NCI-H1092 treated with DMSO at 0.1 percent for 48 hours (cell line): ENCODE measurements around the gene SMOC1.

Experiments used
- DNase-seq: peaks from one replicate; lab custom pipeline; 2025; lab: John Stamatoyannopoulos, UW

SMOC1 gene

DNA sequence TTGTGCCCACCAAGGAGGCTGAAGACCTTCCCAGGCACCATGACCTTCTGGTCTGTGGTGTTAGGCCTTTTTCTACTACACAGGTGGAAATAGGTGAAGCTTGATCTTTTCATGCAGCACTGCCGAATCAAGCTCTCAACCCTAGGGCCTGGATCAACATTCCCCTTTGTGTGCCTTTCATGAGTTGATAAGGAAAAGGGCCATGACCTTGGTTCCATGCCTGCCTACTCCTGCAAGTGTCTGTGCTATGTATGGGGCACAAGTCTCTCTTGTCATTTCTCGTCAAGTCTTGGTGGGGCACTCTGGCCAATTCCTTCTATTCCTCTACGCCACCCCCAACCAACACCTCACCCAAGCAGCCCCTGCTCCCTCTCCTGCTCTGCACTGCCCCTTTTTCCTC lies 155.0 kb downstream of the SMOC1 start:
- no peak for DNase-seq

DNA sequence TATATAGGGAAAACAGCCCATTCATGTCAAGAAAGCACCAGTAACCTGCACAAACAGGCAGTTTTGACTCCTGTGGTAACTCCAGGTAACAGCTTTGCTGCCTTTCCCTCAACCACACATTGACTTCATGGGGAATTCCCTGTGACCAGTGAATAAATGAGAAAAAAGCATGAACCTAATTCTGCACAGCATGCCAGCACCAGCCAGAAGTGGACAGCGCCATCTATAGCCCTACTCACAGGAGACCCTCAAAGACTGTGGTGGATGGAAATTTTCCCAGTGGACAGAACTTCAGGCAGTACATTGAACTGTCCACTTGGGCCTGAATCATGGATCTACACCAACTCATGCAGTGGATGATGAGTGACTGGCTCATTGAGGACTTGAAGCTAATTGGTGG lies 157.4 kb downstream of the SMOC1 start:
- DNase-seq: no peak

DNA sequence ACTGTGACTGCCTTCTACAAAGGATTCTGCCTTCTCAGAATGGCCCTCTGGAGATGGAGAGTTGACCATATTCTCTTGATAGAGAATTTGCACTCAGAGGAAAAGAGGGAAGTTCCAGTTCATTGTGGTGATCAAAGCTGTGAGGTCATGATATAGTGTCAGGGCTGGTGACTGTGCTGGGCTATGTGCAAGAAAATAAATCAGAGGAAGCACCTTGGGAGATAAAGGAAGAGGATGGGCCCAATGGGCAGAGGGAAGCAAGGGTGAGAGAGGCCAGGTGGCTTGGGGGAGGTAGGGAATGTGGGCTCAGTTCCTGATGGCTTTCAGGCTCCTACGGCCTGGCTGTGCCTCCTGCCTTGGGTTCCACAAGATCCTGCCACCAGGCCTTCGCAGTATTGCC lies 163.8 kb downstream of the SMOC1 start:
- no peak for DNase-seq

DNA sequence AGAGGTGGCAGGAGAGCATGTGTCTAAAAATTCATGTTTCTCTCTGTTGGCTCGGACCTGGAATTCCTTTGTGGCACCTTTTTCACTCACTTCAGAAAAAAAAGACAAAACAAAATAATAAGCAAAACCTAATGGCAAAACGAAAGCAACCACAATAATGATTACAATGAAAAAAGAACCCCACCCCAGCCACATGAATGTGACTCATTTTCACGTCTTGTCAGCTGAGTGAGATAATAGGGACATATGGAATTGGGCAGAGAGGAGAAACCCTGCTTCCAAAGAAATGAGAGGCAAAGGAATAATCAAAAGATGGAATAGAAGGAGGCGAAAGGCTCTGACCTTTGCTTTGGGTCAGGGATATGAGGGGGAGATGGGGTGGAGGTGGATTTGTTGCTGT lies 166.1 kb downstream of the SMOC1 start:
- no peak for DNase-seq

DNA sequence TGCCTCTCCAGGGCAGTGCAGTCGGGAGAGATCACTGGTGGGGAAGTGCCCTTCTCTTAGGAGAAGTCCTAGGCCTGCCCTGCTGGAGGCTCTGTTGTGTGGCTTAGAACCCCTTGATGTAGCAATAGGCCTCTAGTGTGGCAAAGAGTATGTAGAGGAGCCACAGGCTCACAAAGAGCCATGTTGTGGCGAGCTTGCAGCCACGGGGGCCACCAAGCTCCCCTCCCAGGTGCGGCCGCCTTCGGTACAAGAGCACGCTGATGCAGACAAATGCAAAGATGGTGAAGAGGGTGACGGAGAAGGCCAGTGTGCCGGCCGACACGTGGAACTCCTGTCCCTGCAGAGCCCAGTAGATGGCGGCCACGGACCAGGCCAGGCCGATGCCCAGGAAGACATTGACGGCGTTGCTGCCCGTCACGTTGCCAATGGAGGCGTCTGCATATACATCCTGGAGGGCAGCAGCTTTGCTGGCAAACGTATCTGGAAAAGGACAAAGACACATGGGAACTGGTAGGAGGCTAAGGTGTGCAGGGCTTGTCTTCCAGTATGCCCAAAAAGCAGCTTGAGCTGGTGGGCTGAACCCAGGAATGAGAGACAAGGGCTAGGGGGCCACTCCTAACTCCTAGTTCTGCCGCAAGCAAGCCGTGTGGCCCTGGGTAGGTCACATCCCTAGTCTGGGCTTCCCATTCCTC lies 166.8 kb downstream of the SMOC1 start:
- peak; percentile 76 for DNase-seq

DNA sequence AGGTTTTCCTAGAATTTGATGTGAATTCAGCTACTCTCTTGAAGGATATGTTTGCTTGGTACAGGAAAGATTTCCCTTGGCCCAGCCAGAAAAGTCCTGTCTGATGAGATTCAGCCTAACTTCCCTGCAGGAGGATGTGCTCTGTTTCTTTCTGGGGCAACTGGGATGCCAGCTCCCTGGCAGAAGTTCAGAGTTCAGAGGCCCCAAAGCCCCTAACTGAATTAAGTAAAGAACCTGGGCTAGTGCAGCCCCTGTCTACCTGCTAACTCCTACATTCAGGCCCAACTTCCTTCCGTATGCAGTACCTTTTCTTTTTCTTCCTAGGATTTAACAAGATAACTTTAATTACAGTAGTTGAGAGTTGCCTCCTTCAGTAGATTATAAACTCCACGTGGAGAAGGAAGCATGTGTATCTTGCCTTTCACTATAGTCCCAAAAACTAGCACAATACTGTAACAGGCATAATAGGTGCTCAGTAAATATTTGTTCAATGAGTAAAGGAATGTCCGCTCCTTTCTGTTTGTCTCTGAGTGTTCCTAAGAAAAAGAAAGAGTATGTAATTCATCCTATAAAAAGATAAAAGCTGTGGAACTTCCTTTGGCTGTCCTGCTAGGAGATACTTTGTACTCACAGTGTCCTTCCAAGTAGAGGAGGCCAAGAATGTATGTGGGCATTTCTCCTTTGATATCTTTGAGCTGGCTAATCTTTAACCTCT lies 168.5 kb downstream of the SMOC1 start:
- no peak for DNase-seq

DNA sequence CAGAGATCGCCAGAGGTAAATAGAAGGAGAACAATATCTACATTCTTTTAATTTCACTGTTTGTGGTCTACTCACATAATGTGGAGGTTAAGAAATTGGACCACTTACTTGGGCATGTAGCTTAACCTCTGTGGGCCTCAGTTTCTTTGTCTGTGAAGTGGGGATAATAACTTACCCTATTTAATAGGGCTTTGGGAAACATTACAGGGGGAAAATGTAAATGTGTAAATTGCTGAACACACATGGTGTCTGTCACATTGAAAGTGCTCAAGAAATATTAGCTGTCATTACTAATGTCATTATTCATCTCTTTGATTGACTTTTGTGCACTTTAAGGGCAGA lies 169.1 kb downstream of the SMOC1 start:
- no peak for DNase-seq

DNA sequence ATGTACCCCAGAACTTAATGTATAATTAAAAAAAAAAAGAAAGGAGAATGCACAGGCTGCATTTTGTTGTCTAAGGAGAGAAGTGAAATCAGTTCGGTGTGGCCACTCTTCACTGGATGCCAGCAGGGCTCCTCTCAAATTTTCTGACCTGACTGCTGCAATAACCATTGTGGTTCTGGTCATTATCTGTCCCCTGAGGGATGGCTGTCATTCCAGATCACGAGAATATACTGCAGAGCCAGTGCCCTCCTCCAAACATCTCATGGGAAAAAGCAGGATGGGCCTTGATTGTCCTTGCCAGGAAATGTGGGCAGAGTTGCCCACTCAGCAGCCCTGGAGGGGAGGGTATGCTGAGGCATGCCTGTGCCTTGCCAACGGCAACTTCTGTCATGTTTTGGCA lies 170.4 kb downstream of the SMOC1 start:
- no peak for DNase-seq

DNA sequence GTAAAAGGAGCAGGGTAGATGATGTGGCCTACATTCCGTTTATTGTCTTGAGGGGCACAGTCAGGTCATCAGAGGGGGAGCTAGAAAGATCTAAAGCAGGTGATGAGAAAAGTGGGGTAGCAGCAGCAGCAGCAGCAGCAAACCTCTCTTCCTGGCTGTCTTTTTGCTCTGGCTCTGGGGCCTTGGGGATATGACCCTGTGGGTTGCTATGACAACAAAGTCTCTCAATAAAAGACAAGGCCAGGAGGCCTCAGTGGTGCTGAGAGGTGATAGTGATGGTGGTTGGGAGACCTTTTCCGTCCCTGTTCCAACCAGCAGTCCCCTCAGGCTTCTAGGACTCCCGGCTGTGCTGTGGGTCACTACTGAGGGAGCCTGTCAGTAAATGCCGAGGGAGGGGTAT lies 170.9 kb downstream of the SMOC1 start:
- DNase-seq: no peak

DNA sequence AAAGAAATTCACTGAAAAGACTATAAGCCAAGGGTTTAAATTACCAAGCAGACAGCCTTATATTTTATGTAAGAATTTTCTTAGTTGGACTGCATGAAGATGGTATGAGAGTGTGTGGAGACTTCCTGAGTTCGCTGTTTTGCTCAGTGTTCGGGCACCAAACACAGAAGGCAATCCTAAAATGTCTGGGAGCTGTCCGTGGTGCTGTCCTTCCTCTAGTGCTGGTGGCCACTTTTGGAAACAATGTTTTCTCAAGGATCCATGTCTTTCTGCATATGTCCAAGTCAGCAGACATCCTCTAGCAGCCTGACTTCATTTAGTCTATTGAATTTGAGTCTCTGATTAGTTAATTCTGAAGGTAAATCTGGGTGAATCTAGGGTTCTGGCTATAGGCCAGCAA lies 173.8 kb downstream of the SMOC1 start:
- no peak for DNase-seq

DNA sequence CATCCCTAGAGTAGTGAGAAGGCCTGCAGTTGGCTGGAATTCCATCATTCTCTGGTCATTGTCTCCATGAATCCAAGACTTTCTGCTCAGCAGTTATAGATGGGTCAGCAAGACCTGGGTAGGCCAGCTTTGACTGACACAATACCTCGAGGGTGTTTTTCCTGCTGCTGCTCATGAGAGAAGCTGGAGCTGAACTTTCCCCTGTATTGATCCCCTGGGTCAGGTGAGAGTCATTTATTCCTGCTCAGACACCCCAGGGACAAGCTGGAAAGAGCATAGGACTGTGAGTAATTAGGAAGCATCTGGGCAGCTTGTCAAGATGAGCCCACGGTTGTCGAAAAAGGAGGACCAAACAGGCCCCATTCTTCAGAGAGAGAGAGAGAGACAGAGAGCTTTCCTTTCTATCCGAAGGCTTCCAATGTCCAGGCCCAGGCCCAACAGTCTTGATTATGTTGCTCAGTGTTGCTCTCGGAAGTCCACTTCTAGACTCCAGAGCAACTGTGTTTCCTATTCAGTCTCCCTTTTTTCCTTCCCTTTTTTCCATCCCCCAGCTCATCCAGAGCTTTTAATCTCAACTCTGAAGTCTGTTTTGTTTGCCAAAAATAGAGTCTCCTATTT lies 178.4 kb downstream of the SMOC1 start:
- DNase-seq: no peak

DNA sequence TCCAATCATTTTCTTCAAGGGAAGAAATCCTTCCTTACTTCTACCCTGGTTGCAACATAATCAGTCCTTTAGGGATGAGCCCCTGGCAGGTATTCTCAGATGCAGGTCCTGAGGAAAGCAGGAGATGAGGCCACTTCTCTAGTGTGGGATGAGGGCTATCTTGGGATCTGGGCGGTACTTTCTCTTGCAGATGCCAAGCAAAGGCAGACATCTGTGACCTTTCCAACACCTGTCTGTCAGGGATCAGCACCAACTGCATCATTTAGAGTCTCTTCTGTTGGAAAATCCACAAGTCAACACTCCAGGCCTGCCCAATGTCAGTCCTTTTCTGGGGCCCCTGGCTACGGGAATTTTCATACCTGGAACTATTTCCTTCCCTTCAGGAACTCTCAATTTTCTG lies 180.3 kb downstream of the SMOC1 start:
- DNase-seq: no peak

DNA sequence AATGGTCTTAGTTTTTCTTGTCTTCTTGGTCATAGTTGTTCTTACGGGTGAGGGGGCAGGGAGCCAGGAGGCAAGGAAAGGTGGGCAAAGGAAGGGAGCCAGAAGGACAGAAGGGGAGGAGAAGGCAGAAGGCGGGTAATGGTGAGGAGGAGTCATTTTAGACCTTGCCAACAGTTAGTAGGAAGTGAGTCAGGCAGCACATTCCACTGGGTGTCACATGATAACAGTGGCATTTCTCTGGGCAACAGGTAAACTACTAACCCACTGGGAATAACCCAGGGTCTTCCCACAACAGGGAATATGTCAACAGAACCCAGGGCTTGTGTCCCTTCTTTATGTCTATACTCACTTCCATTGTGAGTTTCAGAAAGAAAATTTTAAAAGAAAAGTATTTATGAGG lies 181.9 kb downstream of the SMOC1 start:
- no peak for DNase-seq

DNA sequence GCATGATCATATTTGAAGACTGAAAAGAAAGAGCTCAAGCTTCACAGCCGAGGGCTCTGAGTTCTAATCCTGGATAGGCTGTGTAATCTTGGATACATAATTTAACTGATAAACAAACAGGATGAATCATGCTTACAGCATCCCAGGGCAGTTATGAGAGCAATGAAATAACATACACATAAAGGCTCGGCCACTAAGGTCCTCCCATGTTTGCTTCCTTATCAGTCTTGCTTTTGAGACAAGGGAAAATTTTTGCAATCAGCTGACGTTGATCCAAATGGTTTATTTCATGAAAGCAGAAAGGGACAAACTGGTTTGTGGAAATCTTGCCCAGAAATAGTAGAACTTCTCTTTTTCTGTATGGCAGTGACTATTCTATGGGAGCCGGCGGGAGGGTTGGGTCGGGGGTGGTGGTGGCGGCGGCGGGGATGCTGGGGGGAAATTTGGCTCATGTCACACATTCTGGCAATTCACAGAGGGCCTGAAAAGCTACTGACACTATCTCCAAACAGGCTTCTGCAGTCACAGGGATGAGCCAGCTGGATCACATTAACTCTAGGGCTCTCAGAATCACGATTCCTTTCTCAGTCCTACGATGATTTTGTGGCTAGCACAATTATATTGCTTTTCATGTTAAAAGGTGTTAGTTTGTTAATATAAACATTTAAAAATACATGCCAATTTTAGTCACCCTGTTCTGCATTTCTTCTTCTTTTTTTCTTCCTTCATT lies 185.1 kb downstream of the SMOC1 start:
- no peak for DNase-seq

DNA sequence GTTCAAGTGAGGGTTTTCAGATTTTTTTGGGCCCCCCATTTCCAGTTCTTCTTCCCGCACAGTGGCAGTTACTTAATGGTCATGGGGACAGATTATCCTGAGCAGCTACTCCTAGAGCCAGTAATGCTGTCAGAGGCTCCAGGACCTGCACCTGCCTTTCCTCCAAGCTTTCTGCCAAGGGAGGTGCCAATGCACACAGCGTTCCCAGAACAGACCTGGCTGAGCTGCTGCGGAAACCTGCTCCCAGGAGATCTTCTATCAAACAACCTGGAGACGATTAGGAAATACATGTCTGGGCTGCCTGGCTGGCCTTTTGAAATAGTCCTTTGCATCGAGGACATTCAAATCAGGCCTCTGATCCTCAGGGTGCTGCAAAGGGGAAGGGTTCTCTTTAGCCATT lies 188.6 kb downstream of the SMOC1 start:
- no peak for DNase-seq

DNA sequence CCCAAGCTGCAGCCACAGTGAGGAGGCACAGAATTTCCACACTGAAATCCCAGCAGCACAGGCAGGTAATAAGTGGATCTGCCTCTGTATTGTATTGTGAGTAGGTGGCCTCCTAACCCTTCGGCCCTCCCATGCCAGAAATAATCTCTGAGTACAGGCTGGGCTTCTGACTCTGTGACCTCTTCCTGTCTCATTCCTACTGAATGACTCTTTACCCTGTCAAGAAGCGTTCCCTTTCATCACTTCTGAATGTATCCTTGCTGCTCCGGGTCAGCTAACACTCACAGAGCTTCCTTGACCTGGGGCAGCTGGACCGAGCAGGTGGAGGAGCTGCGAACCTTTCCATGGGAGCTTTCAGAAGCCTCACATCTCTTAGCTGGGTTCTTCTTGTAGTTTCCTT lies 190.0 kb downstream of the SMOC1 start:
- DNase-seq: no peak

DNA sequence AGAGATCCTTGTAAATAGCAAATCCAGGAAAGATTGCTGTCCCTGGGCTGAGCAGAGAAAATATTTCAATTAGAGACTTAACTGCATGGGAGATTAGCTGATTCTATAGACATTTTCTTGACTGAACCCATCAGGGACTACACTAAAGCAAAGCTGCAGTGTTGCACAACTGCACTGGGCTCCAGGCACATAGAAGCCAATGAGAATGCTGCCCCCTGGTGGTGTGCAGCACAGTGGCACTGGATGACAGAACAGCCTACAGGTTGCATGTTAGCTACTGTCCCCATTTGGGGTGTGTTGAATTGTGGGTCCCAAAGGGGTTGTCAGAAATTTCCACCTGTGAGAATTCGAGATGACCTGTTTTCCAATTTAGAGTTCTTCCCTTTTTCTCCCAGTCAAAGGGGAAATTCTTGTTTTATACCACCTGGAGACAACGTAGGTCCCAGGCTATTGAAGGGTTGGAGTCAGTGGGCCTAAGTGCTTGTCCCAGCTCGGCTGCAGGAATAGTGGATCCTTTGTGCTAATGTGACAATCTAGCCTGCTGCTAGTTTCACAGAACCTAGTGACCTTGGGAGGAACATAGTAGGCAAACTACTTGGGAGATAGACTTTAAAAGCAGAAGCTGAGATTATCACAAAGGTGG lies 194.8 kb downstream of the SMOC1 start:
- peak; percentile 42 for DNase-seq

DNA sequence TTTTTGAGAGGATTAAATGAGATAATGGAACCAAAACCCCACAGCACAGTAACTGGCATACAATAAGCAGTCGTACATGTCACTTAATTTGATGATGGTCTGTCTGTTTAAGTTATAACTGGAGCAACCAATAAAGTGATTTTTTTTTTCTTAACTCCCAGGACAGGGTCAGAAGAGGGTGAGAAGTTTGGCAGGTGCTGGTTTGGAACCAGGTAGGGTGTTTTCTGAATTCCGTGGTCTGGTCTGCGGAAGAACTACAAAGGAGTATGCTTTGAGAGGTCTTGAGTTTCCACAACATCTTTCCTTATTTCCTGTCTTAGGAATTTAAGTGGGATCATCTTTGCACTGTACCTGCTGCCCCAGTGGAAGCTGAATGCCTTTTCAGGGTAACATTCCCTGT lies 197.8 kb downstream of the SMOC1 start:
- no peak for DNase-seq

DNA sequence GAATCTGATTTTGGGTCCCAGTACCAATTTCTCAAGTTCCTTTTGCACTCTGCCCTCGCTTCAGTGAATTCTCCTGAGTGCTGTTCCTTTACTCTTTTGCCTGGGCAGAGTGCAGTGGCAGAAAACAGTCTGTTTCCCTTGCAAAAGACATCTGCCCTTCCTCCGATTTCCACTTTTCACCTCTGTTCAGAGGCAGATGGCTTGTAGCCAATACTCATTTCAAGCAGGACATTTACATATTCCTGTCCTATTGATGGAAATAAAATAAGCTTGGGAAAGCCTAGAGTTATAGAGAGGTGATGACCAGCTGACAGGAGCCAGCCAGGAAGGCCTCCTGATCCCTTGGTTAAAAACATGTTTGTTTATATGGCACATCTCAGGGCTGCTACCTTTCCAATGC lies 198.5 kb downstream of the SMOC1 start:
- peak; percentile 2 for DNase-seq

DNA sequence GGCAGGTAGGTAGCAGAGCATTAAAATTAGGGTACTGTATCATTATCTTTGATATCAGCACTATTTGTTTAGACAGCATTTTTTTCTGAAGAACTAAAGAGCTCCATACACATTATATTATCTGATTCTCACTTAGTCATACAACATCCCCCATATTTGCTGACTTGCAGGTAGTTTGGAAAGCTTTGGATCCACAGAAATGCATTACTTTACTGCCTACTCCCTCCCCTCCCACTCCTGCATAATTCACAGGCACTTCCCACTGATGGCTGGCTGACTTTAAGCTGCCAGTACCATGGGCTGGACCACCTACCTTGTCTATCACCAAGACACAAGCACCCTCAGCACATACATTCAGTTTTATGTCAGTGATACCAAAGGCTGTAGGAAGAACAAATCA lies 199.1 kb downstream of the SMOC1 start:
- no peak for DNase-seq

DNA sequence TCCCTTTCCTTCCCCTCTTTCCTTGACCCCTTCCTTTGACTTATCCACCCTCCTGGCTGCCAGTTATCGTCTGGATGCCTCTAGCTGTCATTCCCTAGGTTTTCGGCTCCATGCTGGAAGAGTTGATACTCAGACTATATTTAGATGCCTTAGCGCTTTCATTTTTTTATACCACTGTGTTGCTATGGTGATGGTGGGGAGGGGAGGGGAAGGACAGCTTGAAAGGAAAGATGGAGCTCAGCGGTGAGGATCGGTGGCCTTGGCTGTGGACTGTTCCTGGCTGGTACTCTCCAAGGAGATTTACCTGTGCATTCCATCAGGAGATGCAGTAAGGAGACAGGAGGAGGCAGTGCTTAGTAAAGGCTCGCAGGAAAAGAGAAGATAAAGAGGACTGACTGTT lies 200.9 kb downstream of the SMOC1 start:
- DNase-seq: no peak
